ENCODE measurements around the gene AGAP4.
"Not testable (repeated sequence)": the region's sequence is repeated elsewhere in the genome, so short reads cannot be mapped to it uniquely, and the experiment has no call there.

The AGAP4 gene

GRCh38 chr10:45811075-45811474, 36.2 kb downstream of the AGAP4 start:
- Mint-ChIP-seq H3K36me3 (no peaks in the 10 kb centered on the region), H3K4me1 (no peaks in the 10 kb centered on the region), H3K4me3 (no peak overlapping the region), H3K27ac (no peak overlapping the region), H3K9me3 (no peaks in the 10 kb centered on the region), H3K27me3 (no peaks in the 10 kb centered on the region)
- ATAC-seq: no peak

GRCh38 chr10:45809837-45810236, 37.5 kb downstream of the AGAP4 start:
- Mint-ChIP-seq H3K27ac (no peak overlapping the region), H3K36me3 (no peaks in the 10 kb centered on the region), H3K4me1 (no peaks in the 10 kb centered on the region), H3K9me3 (no peaks in the 10 kb centered on the region), H3K4me3 (no peak overlapping the region), H3K27me3 (no peaks in the 10 kb centered on the region)
- ATAC-seq: no peak

GRCh38 chr10:45804996-45805395, 42.3 kb downstream of the AGAP4 start:
- H3K9me3 Mint-ChIP-seq, H3K4me1 Mint-ChIP-seq, H3K27me3 Mint-ChIP-seq, ATAC-seq, H3K36me3 Mint-ChIP-seq, H3K27ac Mint-ChIP-seq, H3K4me3 Mint-ChIP-seq: not testable (repeated sequence)

- H3K4me3 Mint-ChIP-seq, H3K27ac Mint-ChIP-seq, H3K27me3 Mint-ChIP-seq, H3K4me1 Mint-ChIP-seq, H3K9me3 Mint-ChIP-seq, ATAC-seq, H3K36me3 Mint-ChIP-seq: not testable (repeated sequence)
Observed at GRCh38 chr10:45803060-45804010, 44.0 kb downstream of the AGAP4 start.

- ATAC-seq, H3K27ac Mint-ChIP-seq: not testable (repeated sequence)
Observed at GRCh38 chr10:45794761-45795160, 52.5 kb downstream of the AGAP4 start.

GRCh38 chr10:45790694-45791426, 56.4 kb downstream of the AGAP4 start:
- not testable (repeated sequence) for H3K4me1 Mint-ChIP-seq, H3K27ac Mint-ChIP-seq, ATAC-seq, H3K4me3 Mint-ChIP-seq, H3K9me3 Mint-ChIP-seq, H3K27me3 Mint-ChIP-seq
- H3K36me3 Mint-ChIP-seq: peaks cover 46% of the 10 kb centered on the region

More at GRCh38 chr10:45794761-45795160, 52.5 kb downstream of the AGAP4 start:
- H3K9me3 Mint-ChIP-seq, H3K27me3 Mint-ChIP-seq, H3K4me3 Mint-ChIP-seq, H3K4me1 Mint-ChIP-seq: not testable (repeated sequence)
- peaks cover 36% of the 10 kb centered on the region for H3K36me3 Mint-ChIP-seq

GRCh38 chr10:45789991-45790390, 57.3 kb downstream of the AGAP4 start:
- peaks cover 51% of the 10 kb centered on the region for H3K36me3 Mint-ChIP-seq
- H3K4me3 Mint-ChIP-seq, H3K4me1 Mint-ChIP-seq, H3K27me3 Mint-ChIP-seq, H3K27ac Mint-ChIP-seq, H3K9me3 Mint-ChIP-seq, ATAC-seq: not testable (repeated sequence)

- not testable (repeated sequence) for H3K27ac Mint-ChIP-seq, H3K4me3 Mint-ChIP-seq, ATAC-seq, H3K4me1 Mint-ChIP-seq, H3K27me3 Mint-ChIP-seq, H3K9me3 Mint-ChIP-seq
- H3K36me3 Mint-ChIP-seq: peaks cover 36% of the 10 kb centered on the region
Observed at GRCh38 chr10:45787212-45787741, 60.0 kb downstream of the AGAP4 start.

- H3K36me3 Mint-ChIP-seq: peaks cover 31% of the 10 kb centered on the region
- H3K9me3 Mint-ChIP-seq, H3K4me1 Mint-ChIP-seq, H3K4me3 Mint-ChIP-seq, H3K27me3 Mint-ChIP-seq, H3K27ac Mint-ChIP-seq, ATAC-seq: not testable (repeated sequence)
Observed at GRCh38 chr10:45786217-45786616, 61.1 kb downstream of the AGAP4 start.
